ENCODE data around the gene ABCA5.

Gene ABCA5, protein sequence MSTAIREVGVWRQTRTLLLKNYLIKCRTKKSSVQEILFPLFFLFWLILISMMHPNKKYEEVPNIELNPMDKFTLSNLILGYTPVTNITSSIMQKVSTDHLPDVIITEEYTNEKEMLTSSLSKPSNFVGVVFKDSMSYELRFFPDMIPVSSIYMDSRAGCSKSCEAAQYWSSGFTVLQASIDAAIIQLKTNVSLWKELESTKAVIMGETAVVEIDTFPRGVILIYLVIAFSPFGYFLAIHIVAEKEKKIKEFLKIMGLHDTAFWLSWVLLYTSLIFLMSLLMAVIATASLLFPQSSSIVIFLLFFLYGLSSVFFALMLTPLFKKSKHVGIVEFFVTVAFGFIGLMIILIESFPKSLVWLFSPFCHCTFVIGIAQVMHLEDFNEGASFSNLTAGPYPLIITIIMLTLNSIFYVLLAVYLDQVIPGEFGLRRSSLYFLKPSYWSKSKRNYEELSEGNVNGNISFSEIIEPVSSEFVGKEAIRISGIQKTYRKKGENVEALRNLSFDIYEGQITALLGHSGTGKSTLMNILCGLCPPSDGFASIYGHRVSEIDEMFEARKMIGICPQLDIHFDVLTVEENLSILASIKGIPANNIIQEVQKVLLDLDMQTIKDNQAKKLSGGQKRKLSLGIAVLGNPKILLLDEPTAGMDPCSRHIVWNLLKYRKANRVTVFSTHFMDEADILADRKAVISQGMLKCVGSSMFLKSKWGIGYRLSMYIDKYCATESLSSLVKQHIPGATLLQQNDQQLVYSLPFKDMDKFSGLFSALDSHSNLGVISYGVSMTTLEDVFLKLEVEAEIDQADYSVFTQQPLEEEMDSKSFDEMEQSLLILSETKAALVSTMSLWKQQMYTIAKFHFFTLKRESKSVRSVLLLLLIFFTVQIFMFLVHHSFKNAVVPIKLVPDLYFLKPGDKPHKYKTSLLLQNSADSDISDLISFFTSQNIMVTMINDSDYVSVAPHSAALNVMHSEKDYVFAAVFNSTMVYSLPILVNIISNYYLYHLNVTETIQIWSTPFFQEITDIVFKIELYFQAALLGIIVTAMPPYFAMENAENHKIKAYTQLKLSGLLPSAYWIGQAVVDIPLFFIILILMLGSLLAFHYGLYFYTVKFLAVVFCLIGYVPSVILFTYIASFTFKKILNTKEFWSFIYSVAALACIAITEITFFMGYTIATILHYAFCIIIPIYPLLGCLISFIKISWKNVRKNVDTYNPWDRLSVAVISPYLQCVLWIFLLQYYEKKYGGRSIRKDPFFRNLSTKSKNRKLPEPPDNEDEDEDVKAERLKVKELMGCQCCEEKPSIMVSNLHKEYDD (N-terminal part only)

DNA sequence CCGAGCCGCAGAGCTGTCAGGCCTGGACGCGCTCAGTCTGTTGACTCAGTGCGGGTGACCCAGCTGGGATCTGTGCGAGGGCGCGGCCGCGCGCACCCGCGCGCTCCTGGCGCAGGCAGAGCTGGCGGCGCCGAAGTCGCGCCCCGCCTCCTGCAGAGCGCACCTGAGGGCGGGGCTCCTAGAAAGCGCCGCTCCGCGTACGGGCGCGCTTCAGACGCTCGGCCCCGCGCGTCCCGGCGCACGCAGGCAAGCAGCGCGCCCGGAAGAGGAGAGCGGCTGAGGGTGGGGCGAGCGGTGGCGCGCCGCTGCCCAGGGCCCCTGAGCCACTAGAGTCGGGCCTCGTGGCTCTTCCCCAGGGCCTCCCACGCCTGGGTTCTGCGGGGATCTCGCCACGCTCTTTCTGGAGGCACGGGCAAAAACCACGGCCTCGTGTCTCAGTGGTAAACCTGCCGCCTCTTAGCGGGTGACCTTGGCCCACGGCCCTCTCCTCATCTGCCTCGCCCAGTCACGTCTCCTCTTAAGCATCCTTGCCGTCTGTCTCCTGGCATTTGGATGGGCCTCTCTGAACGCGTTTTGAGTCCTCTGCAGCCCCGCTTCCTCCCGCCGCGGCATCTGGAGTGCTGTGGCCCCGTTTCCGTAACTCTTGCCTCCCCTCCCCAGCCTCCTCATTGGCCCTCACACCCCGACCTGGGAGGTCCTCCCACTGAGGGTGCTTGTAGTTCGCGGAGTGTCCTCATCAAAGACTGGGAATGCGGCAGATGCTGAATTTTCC lies at the start of gene ABCA5:
TSS of gene ABCA5 (minus strand) at position 74 of the 772 bp plus-strand sequence. CDS start 12,718 bp downstream, outside the sequence.
- DNase-seq: peak; percentile 99

DNA sequence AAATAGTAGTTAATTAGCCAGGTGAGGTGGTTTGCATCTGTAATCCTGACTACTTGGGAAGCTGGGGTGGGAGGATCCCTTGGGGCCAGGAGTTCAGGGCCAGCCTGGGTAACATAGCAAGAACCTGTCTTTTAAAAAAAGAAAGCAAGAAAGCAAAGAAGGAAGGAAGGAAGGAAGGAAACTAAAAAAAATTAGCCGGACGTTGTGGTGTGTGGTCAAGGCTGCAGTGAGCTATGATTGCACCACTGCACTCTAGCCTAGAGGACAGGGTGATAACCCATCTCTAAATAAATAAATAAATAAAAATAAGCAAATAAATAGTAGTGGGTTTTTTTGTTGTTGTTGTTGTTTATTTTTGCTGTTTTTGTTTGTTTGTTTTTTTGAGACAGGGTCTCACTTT lies 48.3 kb upstream of the ABCA5 start:
- DNase-seq: no peak

DNA sequence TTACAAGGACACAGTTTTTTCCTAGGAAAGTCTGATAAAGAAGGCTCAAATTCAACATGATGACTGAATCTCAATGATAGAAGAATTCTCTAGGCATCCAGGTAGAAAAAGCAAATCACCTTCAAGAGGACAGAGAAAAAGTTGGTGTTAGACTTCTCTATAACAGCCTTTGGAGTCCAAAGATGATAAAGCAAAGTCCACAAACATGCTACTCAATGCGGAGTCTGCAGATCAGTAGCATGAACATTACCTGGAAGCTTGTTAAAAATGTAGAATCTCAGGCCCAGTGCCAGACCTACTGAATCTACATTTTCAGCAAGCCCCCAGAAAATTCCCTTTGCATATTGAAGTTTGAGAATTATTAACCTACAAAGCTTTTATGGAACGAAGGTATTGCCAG lies 46.1 kb upstream of the ABCA5 start:
- DNase-seq: no peak

DNA sequence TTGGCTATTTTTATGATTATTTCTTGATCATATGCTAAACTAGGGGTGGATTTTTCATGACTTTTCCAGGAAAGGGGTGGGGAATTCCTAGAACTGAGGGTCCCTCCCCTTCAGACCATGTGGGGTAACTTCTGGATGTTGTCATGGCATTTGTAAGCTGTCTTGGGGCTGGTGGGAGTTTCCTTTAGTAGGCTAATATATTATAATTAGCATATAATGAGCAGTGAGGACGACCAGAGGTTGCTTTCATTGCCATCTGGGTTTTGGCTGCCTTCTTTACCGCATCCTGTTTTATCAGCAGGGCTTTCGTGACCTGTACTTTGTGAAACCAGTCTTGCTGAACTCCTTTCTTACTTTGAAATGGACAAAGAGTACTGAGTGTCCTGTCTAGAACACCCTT lies 40.4 kb upstream of the ABCA5 start:
- DNase-seq: no peak

DNA sequence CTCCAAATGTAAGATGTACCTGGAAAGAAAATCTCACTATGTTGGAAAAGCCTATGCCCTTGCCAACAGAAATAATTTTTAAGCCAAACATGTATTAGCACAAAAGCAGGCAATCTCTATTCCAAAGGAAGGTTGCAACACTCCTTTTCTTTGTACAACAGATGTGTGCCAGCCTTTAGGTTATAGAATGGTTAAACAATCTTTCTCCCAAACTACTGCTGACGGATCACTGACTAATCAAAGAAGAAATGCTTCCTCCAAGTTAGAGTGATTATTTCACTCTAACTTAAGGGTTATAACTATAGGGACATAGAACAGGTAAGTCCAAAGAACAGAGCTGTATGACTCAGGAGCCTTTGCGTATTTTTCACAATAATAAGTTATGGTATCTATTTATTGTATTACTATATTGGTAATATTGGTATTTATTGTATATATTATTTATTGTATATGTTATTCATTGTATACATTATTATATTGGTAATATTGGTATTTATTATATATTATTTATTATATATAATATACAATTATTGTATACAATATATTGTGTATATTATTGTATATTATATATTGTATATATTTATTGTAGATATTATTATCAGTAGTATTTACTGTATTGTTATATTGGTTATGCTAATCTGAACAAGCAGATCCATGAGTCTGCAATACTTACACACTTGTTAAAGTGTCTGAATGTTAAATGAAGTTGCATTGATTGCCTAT lies 36.7 kb upstream of the ABCA5 start:
- no peak for DNase-seq

DNA sequence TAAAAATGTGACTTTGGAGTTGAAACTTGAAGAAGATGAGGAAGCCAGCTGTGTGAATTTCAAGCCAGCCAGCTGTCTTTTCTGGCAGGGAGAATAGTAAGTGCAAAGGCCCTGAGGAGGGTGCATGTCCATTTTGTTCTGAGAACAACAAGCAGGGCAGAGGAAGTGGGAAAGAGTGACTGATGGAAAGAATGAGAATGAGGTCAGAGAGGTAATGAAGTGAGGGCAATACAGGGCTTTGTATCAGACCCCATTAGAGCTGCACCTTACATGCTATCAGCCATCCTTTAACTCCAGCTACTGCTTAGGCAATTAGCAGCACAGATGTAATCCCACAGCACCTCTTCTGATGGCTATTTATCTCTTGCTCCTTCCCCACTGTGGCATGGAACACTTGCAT lies 34.2 kb upstream of the ABCA5 start:
- DNase-seq: no peak

DNA sequence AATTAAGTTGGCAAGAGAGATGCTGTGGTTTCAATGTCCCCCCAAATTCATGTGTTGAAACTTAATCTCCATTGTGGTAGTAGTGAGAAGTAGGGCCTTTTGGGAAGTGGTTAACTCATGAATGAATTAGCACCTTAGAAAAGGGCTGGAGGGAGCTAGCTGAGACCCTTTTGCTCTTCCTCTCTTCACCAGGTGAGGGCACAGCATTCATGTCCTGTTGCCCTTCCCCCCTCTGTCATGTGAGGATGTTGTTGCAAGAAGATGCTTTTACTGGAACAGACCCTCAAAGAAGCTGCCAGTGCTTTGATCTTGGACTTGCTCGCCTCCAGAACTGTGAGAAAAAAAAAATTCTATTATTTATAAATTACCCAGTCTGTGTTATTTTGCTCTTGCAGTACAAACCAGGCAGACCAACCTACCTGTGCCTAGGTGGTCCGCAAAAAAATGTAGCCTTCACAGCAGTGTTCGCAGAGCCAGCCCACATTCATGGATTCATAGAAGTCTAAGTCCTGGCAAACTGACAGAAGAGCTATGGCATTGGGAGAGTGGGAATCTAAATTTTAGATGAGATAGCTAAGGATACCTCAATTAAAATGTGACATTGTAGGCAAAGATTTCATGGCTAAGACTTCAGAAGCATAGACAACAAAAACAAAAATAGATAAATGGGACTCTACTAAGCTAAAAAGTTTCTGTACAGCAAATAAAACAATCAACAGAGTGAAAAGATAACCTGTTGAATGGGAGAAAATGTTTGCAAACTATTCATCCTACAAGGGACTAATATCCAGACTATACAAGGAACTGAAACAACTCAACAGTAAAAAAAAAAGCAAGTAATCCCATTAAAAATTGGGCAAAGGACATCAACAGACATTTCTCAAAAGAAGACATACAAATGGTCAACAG lies 32.0 kb upstream of the ABCA5 start:
- no peak for DNase-seq

DNA sequence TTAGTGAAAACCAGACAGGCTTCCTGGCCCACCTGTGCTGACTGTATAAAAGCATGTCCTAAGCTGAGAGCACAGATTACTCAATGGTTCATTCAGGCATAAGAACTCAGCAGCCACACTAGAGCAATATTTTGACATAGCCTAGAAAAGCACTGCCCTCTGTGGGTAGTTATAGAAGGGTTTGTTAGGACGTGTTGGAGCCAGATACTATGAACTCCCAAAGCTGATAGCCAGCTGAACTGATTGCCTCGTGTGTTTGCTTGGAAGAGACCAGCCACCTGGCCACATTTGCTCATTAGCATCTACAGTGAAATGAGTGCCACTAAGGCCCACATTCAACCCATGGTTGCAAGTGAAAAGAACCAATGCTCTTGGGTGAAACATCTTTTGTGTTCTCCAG lies 30.8 kb upstream of the ABCA5 start:
- peak; percentile 10 for DNase-seq

DNA sequence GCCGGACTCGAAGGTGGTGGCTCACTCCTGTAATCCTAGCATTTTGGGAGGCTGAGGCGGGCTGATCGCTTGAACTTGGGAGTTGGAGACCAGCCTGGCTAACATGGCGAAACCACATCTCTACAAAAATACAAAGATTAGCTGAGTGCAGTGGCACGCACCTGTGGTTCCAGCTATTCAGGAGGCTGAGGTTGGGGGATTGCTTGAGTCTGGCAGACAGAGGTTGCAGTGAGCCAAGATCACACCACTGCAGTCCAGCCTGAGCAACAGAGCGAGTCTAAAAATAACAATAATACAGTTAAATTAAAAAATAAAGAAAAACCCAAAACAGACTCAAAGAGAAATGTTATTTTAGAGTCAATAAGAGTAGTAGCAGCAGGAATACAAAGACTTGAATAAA lies 29.7 kb upstream of the ABCA5 start:
- no peak for DNase-seq

DNA sequence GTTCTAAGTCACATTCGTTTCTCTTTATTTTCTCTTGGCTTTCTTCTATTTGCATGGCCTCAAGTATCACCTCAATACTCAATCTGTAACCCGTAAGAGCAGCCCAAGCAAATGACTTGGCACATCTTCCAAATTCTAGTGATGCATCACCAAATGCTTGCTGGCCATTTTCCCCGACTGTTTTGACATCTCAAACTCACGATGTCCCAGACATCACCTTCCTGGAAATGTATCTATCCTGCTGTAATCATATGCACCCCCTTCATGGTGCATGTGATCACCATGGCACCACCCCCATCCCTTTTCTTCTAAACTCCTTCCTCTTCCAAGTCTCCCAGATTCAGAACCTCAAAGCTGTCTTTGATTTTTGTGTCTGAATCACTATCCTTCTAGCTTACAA lies 24.0 kb upstream of the ABCA5 start:
- no peak for DNase-seq

DNA sequence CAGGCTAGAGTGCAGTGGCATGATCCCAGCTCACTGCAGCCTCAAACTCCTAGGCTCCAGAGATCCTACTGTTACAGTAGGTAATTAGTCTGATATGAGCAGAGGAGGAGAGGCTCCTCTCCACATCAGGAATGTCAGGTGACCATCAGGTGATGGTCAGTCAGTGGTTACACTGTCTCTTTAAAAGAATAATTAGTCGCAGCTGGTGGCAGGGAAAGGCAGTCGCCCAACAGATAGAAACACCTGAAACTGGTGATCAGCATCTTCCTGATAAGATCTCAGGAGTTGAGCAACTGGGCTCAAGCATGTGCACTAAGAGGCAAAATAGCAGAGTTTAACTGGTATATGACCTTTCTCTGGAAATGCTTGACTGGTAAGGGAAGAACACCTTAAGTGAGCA lies 21.5 kb upstream of the ABCA5 start:
- DNase-seq: no peak

DNA sequence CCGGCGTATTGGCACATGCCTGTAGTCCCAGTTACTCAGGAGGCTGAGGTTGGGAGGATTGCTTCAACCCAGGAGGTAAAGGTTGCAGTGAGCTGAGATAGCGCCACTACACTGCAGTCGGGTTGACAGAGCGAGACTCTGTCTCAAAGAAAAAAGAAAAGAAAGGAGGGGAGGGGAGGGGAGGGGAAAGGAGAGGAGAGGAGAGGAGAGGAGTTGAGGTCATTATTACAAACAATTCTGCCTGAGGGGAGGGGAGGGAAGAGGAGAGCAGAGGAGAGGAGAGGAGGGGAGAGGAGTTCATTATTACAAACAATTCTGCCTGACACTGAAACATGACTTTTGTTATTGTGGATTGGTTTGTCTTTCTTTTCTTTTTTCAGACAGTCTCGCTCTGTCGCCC lies 19.8 kb upstream of the ABCA5 start:
- no peak for DNase-seq

DNA sequence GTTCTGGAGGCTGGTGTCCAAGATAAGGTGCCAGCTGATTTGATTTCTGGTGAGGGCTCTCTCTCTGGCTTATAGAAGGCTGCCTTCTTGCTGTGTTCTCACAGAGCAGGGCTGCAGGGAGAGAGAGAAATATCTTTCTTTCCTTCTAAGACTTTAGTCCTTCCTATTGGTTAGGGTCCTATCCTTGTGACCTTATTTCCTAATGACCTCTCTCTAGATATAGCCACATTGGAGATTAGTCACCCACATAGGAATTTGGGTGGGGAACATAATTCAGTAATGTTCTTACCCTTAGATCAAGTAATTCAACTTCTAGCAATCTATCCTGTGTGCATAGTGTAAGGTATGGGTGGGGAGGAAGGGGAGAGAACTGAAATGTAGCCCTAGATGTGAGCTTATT lies 18.0 kb upstream of the ABCA5 start:
- no peak for DNase-seq

DNA sequence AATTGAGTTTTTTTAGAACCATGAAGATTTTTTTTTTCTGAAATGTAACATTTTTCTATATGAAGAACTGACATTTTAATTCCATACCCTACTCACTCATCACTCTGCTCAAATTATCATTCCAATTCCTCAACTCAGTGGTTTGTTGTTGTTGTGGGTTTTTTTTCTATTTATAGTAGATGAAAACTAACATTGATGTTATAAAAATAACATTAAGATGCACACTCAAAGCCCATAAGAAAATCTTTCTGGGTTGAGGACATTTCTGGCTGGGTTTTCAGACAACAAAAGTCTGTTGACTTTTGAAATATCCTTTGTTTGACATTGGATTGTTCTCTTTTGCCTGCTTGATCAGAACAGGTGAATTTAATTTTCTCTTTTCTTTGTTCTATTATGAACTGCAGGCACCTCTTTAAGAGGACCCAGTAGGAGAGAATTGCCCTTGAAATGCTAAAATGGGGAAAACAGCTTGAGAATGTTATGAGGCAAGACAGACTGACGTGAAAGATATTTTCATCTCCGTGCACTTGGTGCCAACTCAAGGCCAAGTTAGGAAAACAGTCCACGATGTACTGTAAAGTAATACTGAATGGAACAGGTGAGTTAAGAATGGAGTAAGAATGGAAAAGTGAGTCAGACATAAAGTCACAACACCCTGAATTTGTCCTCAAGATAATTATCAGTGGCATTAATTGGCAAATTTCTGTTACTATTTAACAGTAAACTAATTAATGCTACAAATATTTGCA lies 16.1 kb upstream of the ABCA5 start:
- DNase-seq: peak; percentile 28

DNA sequence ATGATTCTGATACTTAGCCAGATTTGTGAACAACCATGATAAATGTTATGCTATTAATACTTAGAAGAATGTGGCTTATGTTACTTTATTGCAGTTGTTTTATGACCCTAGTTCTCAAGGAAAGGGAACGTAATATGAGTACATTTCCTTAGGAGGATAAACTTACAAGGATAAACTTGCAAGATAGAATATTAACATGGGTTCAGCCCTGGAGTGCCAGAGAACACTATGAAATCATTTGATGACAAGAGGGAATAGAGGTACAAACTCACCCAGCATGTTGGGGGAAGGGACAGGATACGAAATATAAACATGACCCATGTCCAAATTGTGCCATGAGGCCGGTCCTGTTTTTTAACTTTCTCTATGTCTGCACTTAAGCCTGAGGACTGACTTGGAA lies 13.0 kb upstream of the ABCA5 start:
- no peak for DNase-seq

DNA sequence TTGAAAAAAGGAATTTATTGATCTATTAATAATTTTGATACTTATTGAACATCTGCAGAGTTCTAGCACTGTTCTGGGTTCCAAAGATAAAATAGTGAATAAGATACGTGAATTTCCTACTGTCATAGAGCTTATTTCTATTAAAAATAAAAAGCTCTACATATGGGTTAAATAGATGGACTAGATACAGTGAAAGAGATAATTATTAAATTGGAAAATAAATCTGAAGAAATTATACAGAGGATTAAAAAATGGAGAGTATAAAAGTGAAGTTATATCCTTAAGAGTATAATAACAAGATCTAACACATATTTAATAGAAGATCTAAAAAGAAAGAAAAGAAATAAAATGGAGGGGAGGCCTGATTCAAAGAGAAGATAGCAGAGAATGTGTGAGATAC lies 10.1 kb upstream of the ABCA5 start:
- no peak for DNase-seq

DNA sequence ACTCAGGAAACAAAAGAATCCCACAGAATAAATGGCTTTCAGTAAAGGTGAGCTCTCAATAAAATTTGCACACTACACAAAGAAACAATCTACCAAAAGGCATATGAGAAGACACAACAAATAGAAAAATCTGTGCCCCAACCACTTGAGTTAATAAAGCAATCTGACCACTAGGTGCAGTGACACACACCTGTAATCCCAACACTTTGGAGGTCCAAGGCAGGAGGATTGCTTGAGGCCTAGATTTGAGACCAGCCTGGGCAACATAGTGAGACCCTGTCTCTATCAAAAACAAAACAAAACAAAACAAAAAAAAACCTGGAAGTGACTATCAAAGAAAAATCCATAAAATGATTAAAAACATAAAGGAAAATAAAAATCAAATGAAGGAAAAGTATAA lies 9.6 kb upstream of the ABCA5 start:
- DNase-seq: no peak

DNA sequence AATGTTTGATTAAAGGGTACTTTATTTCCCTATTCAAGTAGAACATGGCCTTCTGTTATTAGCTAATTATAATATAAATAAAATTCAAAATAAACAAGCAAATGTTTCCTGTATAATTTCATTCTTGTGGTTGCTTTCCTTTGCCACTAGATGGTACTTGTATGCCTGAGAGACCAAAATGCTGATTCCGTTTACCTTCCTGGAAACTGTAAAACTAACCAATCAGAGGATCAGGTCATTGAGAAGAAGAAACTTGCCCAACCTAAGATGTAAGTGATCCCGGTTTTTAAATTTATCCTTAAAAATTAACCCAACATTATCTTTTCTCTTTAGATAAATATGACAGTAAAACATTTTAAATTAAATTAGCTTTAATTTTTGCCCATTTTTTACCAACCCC lies 8.1 kb upstream of the ABCA5 start:
- peak; percentile 40 for DNase-seq

DNA sequence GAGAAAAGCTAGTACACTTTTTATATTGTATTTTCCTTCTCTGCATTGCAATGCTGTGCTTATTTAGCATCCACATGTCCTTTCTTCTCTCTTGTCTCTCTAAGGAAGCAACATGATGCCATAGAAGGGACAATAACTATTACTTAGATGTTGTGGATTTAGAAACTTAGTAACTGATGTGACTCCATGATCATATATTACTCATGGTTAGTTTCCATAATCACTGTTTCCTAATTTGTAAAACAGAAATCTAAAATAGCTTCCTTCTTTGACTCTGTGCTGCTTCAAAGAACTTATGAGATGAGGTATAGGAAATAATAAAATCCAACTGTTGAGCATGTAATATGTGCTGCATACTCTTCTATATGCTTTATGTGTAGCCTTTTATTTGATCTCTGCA lies 6.6 kb upstream of the ABCA5 start:
- DNase-seq: no peak

DNA sequence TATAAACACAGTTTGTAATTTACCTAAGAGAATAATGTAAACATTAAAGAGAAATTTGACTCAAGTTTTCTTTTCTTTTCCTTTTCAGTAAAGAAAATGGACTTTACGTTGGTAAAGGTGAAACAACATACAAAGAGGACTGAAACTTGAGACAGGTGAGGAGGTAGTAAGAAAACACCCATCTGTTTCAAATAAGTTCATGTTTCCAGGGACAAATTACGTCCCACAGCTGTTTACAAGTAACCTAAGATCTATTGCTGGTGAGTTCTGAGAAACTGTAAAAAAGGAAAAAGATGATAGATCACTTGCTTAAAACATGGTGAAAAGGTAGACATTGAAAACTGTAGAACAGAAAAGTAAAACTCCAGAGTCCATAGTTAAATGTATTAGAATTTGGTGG lies 4.8 kb upstream of the ABCA5 start:
- no peak for DNase-seq

Data from NCI-H774 (cell line).